ENCODE data around the gene SSR1. TPM values are rescaled to one million over a fixed set of nuclear protein-coding genes. Genes with fewer than 3 reads are reported as not detected.

SSR1 gene
- total RNA-seq, 1 donor from 2014 or later = 289 TPM

DNA sequence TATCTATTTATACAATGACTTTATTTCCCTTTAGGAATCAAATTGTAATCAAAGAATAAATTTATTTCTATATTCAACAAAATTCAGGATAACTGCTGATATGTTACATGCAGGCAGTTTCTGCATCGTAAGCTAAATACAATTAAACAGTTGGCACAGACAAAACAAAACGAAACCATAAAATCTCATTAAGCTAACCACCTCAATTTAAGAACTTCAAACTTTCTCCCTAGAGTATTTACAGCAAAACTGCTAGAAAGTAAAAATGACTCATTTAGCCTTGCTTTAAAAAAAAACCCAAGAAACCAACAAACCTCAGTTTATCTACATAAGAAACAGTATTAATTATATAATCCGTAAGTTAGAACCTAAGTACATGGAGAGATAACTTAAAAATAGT is 17.1 kb downstream of the SSR1 start:
- TF ChIP-seq, protein P1, sequence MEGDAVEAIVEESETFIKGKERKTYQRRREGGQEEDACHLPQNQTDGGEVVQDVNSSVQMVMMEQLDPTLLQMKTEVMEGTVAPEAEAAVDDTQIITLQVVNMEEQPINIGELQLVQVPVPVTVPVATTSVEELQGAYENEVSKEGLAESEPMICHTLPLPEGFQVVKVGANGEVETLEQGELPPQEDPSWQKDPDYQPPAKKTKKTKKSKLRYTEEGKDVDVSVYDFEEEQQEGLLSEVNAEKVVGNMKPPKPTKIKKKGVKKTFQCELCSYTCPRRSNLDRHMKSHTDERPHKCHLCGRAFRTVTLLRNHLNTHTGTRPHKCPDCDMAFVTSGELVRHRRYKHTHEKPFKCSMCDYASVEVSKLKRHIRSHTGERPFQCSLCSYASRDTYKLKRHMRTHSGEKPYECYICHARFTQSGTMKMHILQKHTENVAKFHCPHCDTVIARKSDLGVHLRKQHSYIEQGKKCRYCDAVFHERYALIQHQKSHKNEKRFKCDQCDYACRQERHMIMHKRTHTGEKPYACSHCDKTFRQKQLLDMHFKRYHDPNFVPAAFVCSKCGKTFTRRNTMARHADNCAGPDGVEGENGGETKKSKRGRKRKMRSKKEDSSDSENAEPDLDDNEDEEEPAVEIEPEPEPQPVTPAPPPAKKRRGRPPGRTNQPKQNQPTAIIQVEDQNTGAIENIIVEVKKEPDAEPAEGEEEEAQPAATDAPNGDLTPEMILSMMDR (IDR thresholded peaks at IDR 0.05; ENCODE audit: insufficient read depth, low read depth, low read length) = no peak
- TF ChIP-seq EZH2 (IDR thresholded peaks at IDR 0.05; ENCODE audit: insufficient read depth, low read length) = no peak
- Histone ChIP-seq H4K20me1 (ENCODE audit: insufficient read depth, low read length) (peaks cover 48% of the 10 kb centered on the region), H3K9me3 (ENCODE audit: insufficient read depth, low read depth, low read length) (no peaks in the 10 kb centered on the region), H3K36me3 (ENCODE audit: insufficient read depth, low read length) (peaks cover 68% of the 10 kb centered on the region), H3K9ac (ENCODE audit: low read length) (no peak overlapping the region), H3K4me3 (ENCODE audit: insufficient read depth, low read depth, low read length) (no peak overlapping the region), H3K4me1 (ENCODE audit: insufficient read depth, low read length) (no peaks in the 10 kb centered on the region), H3K27ac (ENCODE audit: low read depth, low read length) (no peak overlapping the region), H3K27me3 (ENCODE audit: insufficient read depth, low read length) (no peaks in the 10 kb centered on the region), H3K79me2 (ENCODE audit: insufficient read depth, low read length) (peaks cover 37% of the 10 kb centered on the region), H3K4me2 (ENCODE audit: low read length) (no peak overlapping the region), H2AFZ (ENCODE audit: low read depth, low read length) (no peak overlapping the region)
- Mint-ChIP-seq H3K27ac (ENCODE audit: unreplicated experiment) (no peak overlapping the region), H3K27me3 (ENCODE audit: low read depth, unreplicated experiment) (no peaks in the 10 kb centered on the region), H3K9me3 (ENCODE audit: unreplicated experiment) (no peaks in the 10 kb centered on the region), H3K36me3 (ENCODE audit: low read depth, unreplicated experiment) (peaks cover 4% of the 10 kb centered on the region), H3K4me1 (ENCODE audit: low read depth, unreplicated experiment) (no peaks in the 10 kb centered on the region), H3K4me3 (ENCODE audit: unreplicated experiment) (no peak overlapping the region)
- no peak for DNase-seq (ENCODE audit: low read depth)
- FAIRE-seq = no peak

DNA sequence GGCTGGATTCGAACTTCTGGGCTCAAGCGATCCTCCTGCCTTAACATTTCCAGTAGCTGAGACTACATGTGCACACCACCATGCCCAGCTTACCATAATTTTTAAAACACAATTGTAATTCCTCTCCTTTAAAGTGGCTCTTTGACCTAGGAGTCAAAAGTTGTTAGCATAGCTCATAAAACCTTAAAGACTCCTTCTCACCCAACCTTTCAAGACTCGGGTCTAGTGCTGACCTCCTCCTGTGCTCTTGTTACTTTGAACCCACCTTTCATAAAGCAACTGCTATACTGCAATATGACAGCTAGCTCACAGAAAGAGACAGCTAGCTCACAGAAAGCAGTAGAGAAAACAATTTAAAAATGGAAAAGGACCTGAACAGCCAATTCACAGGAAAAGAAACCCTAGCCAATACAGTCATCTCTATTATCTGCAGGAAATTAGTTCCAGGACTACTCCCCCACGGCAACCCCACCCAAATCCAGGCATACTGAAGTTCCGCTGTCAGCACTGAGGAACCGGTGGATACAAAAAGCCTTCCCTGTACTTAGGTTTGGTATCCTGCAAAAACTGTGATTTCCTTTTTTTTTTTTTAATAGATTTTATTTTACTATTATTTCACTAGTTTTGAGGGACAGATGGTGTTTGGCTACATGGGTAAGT is 20.3 kb downstream of the SSR1 start:
- H3K4me3 Mint-ChIP-seq (ENCODE audit: unreplicated experiment) = no peak overlapping the region
- peaks cover 2% of the 10 kb centered on the region for H3K36me3 Mint-ChIP-seq (ENCODE audit: low read depth, unreplicated experiment)
- Histone ChIP-seq H3K27ac (ENCODE audit: low read depth, low read length) (no peak overlapping the region), H3K27me3 (ENCODE audit: insufficient read depth, low read length) (no peaks in the 10 kb centered on the region), H3K79me2 (ENCODE audit: insufficient read depth, low read length) (peaks cover 19% of the 10 kb centered on the region), H4K20me1 (ENCODE audit: insufficient read depth, low read length) (peaks cover 45% of the 10 kb centered on the region), H3K9me3 (ENCODE audit: insufficient read depth, low read depth, low read length) (no peaks in the 10 kb centered on the region), H3K9ac (ENCODE audit: low read length) (no peak overlapping the region), H2AFZ (ENCODE audit: low read depth, low read length) (no peak overlapping the region), H3K4me2 (ENCODE audit: low read length) (no peak overlapping the region), H3K4me1 (ENCODE audit: insufficient read depth, low read length) (no peaks in the 10 kb centered on the region), H3K4me3 (ENCODE audit: insufficient read depth, low read depth, low read length) (no peak overlapping the region), H3K36me3 (ENCODE audit: insufficient read depth, low read length) (peaks cover 76% of the 10 kb centered on the region)
- H3K27me3 Mint-ChIP-seq (ENCODE audit: low read depth, unreplicated experiment) = no peaks in the 10 kb centered on the region
- no peaks in the 10 kb centered on the region for H3K4me1 Mint-ChIP-seq (ENCODE audit: low read depth, unreplicated experiment)
- no peaks in the 10 kb centered on the region for H3K9me3 Mint-ChIP-seq (ENCODE audit: unreplicated experiment)
- TF ChIP-seq, protein P1 (IDR thresholded peaks at IDR 0.05; ENCODE audit: insufficient read depth, low read depth, low read length) = no peak
- TF ChIP-seq EZH2 (IDR thresholded peaks at IDR 0.05; ENCODE audit: insufficient read depth, low read length) = no peak
- H3K27ac Mint-ChIP-seq (ENCODE audit: unreplicated experiment) = no peak overlapping the region
- FAIRE-seq (no peak), DNase-seq (ENCODE audit: low read depth) (no peak)

DNA sequence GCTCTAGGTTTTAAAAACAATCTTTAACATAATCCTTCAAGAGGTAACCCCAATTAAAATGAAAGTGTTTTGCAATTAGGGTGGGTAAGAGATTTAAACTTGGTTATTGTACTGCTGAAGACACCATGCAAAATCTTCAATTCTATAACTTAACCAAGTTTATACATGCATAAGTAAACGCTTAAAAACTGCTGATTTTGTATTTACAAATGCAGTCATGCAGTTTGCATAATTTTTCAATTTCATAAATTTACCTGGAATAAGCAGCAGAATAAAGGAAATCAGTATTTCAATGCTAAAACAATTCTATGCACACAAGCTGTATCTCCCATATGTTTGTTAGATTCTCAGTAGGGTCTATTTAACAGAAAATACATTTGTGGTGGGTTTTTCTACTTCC is 22.9 kb downstream of the SSR1 start:
- H4K20me1 ChIP-seq (ENCODE audit: insufficient read depth, low read length) = peaks cover 34% of the 10 kb centered on the region
- DNase-seq (ENCODE audit: low read depth) (no peak), FAIRE-seq (no peak)
- Mint-ChIP-seq H3K36me3 (ENCODE audit: low read depth, unreplicated experiment) (peaks cover 15% of the 10 kb centered on the region), H3K4me1 (ENCODE audit: low read depth, unreplicated experiment) (no peaks in the 10 kb centered on the region), H3K27ac (ENCODE audit: unreplicated experiment) (no peak overlapping the region), H3K9me3 (ENCODE audit: unreplicated experiment) (no peaks in the 10 kb centered on the region), H3K27me3 (ENCODE audit: low read depth, unreplicated experiment) (no peaks in the 10 kb centered on the region), H3K4me3 (ENCODE audit: unreplicated experiment) (no peak overlapping the region)
- no peaks in the 10 kb centered on the region for H3K4me1 ChIP-seq (ENCODE audit: insufficient read depth, low read length)
- no peak overlapping the region for H3K27ac ChIP-seq (ENCODE audit: low read depth, low read length)
- H3K27me3 ChIP-seq (ENCODE audit: insufficient read depth, low read length) = no peaks in the 10 kb centered on the region
- H3K4me2 ChIP-seq (ENCODE audit: low read length) = no peak overlapping the region
- H2AFZ ChIP-seq (ENCODE audit: low read depth, low read length) = no peak overlapping the region
- H3K9ac ChIP-seq (ENCODE audit: low read length) = no peak overlapping the region
- H3K9me3 ChIP-seq (ENCODE audit: insufficient read depth, low read depth, low read length) = no peaks in the 10 kb centered on the region
- TF ChIP-seq EZH2 (IDR thresholded peaks at IDR 0.05; ENCODE audit: insufficient read depth, low read length) = no peak
- TF ChIP-seq, protein P1 (IDR thresholded peaks at IDR 0.05; ENCODE audit: insufficient read depth, low read depth, low read length) = no peak
- peaks cover 13% of the 10 kb centered on the region for H3K79me2 ChIP-seq (ENCODE audit: insufficient read depth, low read length)
- H3K36me3 ChIP-seq (ENCODE audit: insufficient read depth, low read length) = peaks cover 69% of the 10 kb centered on the region
- H3K4me3 ChIP-seq (ENCODE audit: insufficient read depth, low read depth, low read length) = no peak overlapping the region

All from astrocyte (in vitro differentiated cells and primary cell).